OCI-LY7 (cell line): ENCODE results near the gene UFSP1.

Experiments used
- CTCF ChIP-seq: fragments of 200-600 bp; sonication (generic); conservative IDR thresholded peaks from 2 replicates; pipeline ENCODE4 v1.5.1; 2014; ENCODE audit warnings: mild to moderate bottlenecking, antibody characterized with exemption, low read length, moderate library complexity, mixed read lengths
- EZH2phosphoT487 ChIP-seq: fragments of 200-600 bp; sonication (generic); IDR thresholded peaks from 2 replicates; pipeline ENCODE4 v1.6.1; 2018; ENCODE audit warnings: low read depth, borderline replicate concordance, mild to moderate bottlenecking, mixed run types, antibody characterized with exemption, low read length, moderate library complexity, mixed read lengths

GRCh38 chr7:100878685-100879084 is 10.8 kb downstream of the UFSP1 start:
- no peak for TF ChIP-seq CTCF
- TF ChIP-seq EZH2phosphoT487, result no peak
